ENCODE measurements around the gene ASCC1.
"Not testable (repeated sequence)": the region's sequence is repeated elsewhere in the genome, so short reads cannot be mapped to it uniquely, and the experiment has no call there.

The ASCC1 gene

DNA sequence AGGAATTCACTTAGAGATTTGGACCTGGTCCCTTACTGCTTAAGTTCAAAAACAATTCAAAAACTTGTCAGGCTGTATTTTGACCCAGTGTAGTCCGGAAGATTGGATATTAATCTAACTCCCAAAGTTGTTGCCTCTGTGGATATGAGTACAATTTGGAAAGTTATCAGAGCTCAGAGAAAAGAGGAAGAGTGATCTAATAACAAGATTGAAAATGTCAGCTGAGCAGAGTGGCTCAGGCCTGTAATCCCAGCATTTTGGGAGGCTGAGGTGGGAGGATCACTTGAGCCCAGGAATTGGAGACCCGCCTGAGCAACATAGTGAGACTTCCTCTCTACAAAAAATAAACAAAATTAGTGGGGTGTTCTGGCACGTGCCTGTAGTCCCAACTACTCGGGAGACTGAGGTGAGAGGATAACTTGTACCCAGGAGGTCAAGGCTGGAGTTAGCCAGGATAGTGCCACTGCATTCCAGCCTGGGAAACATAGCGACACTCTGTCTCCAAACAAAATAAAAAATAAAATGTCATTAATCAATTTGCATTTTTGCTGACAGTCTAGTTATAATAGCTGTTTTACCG lies 3.2 kb upstream of the ASCC1 start:
- no peak for DNase-seq

GRCh38 chr10:72218726-72219125 lies 2.6 kb upstream of the ASCC1 start:
- peak; percentile 12 for DNase-seq

GRCh38 chr10:72218325-72218724 lies 2.2 kb upstream of the ASCC1 start:
- no peak for DNase-seq

- DNase-seq = not testable (repeated sequence)
These were observed 4.2 kb downstream of the ASCC1 start for GRCh38 chr10:72211832-72212231.

- DNase-seq = not testable (repeated sequence)
These were observed 4.7 kb downstream of the ASCC1 start for GRCh38 chr10:72211381-72211780.

DNA sequence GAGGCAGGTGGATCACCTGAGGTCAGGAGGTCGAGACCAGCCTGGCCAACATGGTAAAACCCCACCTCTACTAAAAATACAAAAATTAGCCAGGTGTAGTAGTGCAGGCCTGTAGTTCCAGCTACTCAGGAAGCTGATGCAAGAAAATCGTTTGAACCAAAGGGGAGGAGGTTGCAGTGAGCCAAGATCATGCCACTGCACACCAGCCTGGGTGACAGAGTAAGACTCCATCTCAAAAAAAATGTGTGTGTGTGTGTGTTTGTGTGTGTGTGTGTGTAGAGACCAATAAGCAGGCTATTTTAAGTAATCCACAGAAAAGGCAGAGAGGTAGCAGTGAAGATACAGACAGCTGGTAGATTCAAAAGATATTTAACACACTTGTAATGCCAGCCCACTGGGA lies 7.5 kb downstream of the ASCC1 start:
- not testable (repeated sequence) for DNase-seq

- no peak for DNase-seq
These were observed 9.4 kb downstream of the ASCC1 start for GRCh38 chr10:72206511-72207229.

DNA sequence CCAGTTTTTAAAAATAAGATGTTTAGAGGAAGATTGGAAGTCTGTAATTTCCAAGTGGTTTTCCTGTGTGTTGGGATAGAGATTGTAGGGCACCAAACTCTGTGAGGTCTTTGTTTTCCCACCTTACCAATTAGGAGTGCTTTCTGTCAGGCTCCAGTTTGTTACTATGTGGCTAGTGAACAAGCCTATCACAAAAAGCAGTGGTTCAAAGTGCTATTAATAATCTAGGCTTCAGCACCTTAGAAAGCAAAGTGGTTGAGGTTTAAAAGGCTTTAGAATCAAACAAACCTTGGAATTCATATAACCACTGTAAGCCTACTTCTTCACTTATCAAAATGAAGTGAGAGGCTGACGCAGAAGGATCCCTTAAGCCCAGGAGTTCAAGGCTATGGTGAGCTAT lies 11.4 kb downstream of the ASCC1 start:
- no peak for DNase-seq

GRCh38 chr10:72204296-72204695 lies 11.8 kb downstream of the ASCC1 start:
- no peak for DNase-seq

GRCh38 chr10:72201293-72201692 lies 14.8 kb downstream of the ASCC1 start:
- no peak for DNase-seq

DNA sequence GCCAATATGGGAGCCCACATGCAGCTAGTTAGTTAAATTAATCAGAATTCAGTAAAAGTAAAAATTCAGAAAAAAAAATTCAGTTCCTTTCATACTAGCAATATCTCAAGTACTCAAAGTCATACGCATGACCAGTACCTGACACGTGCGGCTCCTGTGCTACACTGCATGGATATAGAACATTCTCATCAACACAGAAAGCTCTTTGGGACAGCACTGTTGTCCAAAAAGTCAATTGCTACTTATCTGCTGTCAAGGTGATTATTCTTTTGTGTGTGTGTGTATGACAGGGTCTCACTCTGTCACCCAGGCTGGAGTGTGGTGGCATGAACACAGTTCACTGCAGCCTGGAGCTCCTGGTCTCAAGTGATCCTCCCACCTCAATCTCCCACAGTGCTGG lies 15.2 kb downstream of the ASCC1 start:
- DNase-seq = no peak

- no peak for DNase-seq
These were observed 21.1 kb downstream of the ASCC1 start for GRCh38 chr10:72194949-72195348.

- DNase-seq = no peak
These were observed 29.1 kb downstream of the ASCC1 start for GRCh38 chr10:72186982-72187330.

DNA sequence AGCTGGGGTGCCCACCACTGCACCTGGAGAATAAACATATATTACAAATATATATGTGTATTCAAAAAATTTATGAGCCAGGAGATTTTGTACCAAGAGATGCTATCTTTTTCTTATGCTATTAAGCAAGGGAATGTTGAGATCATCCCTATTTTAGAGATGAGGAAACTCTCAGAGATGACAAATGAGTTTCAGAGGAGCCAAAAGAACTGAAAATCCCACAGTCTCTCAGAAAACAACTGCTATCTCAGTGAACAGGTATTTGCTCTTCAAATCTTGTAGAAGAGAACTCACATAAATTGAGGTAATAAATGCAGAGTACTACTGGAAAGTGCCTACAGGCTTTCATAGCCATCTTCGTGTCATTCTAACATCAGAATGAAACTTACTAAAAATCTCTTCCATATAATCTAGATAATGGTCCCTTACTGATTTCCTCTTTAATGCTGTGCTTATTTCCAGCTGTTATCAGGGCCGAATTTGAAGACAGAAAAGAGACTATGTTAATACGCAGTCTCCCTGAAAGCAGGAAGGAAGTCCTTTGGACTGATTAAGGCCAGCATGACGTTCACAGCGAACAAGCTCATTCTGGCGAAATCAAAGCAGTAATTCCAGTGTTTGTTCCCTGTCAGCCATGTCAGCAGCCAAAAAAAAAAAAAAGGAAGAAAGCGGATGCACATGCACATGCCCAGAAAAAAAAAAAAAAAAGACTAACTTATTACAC lies 29.7 kb downstream of the ASCC1 start:
- DNase-seq = no peak

DNA sequence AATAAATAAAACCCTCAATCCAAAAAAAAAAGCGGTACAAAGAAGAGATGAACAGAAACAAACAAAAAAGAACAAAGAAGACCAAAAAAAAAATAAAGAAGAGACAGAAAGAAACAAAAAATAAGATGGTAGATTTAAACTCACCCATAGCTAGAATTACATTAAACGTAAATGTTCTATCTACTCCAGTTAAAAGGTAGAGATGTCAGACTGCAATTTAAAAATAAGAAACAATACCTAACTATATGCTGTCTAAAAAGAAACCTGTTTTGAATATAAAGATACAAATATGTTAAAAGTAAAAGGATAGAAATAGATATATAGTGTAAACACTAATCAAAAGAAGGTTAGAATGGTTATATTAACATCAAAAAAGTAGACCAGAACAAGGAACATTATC lies 31.9 kb downstream of the ASCC1 start:
- DNase-seq = no peak

- DNase-seq = no peak
These were observed 38.6 kb downstream of the ASCC1 start for GRCh38 chr10:72177454-72177853.

DNA sequence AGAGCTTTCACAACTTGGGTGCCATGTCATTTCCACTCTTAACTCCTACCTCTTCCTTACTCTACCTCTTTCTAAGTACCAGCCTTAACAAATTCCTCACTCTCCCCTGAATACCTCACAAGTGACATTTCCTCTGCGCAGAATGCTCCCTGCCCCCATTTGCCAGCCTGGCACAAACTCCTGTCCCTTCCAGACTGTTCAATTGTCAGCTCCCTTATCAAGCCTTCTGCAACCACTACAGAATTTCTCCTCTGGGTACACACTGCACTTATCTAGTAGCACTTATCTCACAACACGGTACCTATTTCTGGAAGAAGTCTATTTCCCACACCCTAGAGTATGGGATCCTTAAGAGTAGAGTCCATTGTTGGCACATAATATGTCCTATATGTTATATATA lies 39.4 kb downstream of the ASCC1 start:
- DNase-seq = no peak

GRCh38 chr10:72175149-72175548 lies 40.9 kb downstream of the ASCC1 start:
- no peak for DNase-seq

DNA sequence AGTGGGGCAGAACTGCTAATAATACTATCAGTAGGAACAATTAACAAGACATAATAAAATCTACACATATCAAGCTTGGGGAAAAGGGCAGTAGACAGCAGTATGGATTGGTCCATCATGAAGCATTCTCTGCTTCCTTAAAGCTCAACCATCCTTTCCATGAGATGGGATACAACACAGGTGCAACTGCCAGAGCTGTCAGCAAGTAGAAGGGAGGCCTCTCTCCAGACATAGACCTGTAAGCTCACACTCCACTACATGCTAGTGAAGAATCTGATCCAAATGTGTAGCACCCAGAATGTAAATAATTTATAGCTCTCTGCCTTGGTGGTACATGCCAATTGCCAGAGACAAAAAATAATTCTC lies 41.8 kb downstream of the ASCC1 start:
- no peak for DNase-seq

DNA sequence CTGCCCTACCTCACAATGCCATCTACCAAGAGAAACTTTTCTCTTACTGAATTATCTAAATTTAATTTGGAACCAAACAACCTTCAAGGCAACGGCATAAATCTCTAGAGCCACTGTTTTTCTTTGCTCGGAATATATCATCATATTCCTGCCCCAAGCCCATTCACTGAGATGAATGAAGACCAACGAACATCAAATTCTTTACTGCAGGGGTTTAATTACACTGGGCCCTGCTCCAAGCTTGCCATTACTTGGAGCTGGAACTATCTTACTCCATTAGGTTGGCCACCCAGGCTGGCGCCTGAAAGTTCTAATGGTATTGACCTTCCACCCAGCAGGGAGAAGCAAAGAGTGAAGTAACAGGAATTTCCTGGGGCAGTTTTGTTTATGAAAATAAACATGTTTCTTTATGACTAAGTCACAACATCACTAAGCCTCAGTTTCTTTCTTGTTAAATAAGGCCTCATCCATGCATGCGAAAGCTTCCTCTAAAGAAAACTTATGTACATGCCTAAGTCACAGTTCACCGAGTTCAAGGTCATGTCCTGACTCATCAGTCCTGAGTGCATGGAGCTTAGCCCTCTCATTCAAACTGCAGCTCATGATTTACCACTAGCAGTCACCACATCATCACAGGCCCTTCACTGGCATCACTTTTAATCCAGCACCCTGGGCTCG lies 42.3 kb downstream of the ASCC1 start:
- DNase-seq = no peak

- no peak for DNase-seq
These were observed 42.8 kb downstream of the ASCC1 start for GRCh38 chr10:72173262-72173618.

- no peak for DNase-seq
These were observed 44.9 kb downstream of the ASCC1 start for GRCh38 chr10:72171175-72171630.

GRCh38 chr10:72170733-72171132 lies 45.3 kb downstream of the ASCC1 start:
- DNase-seq = no peak

DNA sequence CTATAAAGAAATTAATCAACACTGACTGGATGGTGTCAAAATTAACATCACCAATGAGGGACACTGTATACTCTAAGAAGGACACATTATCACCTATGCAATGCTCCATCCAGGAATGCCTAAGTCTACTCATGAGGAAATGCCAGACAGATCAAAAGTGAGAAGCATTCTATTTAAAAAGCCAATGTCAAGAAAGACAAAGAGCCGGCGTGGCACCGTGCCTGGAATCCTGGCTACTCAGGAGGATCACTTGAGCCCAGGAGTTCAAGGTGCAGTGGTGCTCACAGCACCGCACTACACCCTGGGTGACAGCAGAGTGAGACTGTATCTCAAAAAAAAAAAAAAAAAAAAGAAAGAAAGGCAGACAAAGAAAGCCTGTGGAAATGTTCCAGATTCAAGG lies 45.8 kb downstream of the ASCC1 start:
- no peak for DNase-seq
